GM18951 (cell line): ENCODE data around the gene MTERF4.

ENCODE experiments used
- POLR2A ChIP-seq: IDR thresholded peaks from 4 replicates; pipeline ENCODE4 v1.6.1; 2011; ENCODE audit warnings: mild to moderate bottlenecking; ENCODE audit not compliant: insufficient read length, insufficient read depth; ENCODE audit errors: extremely low read depth
- in situ Hi-C: fragments of 300-500 bp; cut with MboI; formaldehyde crosslinking; loops from one replicate; pipeline ENCODE4 v1.12.0; 2022; ENCODE audit warnings: low sequenced_read_pairs, mixed read lengths, inconsistent platforms; ENCODE audit not compliant: unreplicated experiment

Gene MTERF4

DNA sequence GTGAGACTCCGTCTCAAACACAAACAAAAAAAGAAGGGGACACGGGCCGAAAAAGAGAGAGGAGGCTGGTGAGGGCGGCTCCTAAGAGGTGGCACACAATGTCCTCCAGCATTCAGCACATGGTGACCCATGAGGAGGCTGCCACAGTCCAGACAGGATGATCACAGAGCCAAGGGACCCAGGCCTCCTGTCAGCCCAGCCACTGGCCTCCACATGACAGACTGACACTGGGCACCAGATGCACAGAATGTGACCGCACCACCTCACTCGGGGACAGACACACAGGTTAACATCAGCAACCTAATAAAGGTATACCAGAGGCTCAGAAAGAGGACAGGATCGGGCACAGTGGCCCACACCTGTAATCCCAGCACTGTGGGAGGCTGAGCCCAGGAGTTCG is 26.2 kb upstream of the MTERF4 start:
- in situ Hi-C loops, result no loop called here
- no peak for TF ChIP-seq POLR2A

DNA sequence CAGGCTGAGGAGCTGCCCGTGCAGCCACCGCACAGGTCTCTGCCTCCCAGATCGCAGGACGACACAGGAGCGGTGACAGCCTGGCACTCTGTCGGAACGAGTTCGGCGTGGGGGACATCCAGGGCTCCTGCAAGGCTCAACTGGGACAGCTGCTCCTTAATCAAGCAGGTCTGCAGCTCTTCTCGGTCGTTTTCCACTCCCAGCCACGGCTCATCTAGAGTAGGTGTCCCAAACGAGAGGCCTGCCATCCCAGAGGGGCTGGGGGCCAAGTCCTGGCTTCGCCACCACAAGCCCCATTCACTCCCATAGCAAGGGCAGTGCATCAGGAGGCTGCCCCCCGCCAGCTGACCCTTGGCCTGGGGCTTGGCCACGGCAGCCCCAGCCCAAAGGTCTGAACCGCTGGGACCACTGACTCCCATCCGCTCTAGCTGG is 24.7 kb upstream of the MTERF4 start:
- in situ Hi-C loops, result no loop called here
- TF ChIP-seq POLR2A, result no peak

DNA sequence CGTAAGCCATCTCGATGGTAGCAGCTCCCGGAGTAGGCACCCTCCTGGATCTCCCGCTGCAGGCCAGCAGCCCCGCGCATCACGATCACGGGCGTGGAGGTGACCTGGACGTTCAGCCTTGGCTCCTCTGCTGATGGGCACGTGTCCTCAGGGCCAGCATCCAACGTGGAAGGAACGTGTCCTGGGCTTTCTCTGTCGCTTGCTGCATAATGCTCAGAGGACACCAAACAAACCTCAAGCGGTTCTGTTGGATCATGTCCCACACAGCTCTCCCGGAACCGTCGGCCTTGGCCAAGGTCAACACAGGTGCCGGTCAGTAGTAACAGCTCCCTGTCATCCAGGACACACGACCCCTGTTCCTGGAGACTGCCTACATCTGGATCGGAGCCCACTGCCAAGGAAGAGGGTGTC is 24.1 kb upstream of the MTERF4 start:
- no peak for TF ChIP-seq POLR2A
- in situ Hi-C loops, result no loop called here

DNA sequence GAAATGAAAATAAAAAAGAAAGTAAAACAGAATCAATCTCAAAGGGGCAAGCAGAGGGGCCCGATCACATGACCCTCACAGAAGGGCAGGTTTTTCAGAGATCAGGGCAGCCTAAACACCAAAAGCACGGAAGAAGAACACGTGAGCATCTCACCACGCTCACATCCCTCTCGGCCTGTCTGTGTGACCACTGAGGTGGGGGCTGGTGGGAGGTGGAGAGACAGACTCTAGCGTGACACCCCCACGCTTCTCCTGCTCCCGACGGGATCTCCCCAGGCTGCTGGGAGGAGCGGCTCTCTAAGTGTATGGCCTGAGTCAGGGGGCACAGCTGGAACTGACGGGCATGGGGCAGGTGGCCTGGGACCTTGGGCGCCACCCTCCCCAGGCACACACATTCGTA is 23.5 kb upstream of the MTERF4 start:
- TF ChIP-seq POLR2A, result no peak
- in situ Hi-C loops, result no loop called here

DNA sequence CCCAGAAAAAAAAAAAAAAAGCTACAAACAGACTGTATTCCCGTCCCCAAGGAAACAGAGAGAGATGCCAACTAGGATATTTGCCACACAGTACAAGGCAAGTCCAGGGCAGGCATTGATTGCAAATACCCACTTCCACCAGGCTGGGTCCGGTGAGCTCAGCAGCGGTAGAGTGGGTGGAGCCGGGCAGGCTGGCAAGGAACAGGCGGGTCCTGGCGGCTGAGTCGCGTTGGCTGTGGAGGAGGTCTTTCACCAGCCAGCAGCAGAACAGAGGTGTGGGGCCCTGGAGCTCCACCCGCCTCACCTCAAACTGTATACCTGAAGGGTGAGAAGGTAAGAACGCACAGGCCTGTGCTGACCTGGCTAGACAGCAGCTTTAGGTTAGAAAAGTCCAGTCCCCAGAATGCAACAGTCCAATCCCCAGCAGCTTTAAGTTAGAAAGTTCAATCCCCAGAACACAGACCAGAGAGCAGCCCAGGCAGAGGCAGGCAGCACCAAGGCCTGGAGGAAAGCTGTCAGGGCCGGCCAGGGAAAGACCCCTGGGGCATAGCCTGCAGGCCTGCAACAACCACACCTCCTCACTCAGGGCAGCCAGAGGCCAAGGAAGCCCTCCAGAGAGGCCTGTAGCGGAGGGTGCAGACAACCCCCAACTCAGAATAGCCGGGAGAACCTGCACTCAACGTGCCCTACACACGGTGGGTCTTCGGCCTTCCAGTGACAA is 21.9 kb upstream of the MTERF4 start:
- in situ Hi-C loops, result no loop called here
- TF ChIP-seq POLR2A, result no peak

DNA sequence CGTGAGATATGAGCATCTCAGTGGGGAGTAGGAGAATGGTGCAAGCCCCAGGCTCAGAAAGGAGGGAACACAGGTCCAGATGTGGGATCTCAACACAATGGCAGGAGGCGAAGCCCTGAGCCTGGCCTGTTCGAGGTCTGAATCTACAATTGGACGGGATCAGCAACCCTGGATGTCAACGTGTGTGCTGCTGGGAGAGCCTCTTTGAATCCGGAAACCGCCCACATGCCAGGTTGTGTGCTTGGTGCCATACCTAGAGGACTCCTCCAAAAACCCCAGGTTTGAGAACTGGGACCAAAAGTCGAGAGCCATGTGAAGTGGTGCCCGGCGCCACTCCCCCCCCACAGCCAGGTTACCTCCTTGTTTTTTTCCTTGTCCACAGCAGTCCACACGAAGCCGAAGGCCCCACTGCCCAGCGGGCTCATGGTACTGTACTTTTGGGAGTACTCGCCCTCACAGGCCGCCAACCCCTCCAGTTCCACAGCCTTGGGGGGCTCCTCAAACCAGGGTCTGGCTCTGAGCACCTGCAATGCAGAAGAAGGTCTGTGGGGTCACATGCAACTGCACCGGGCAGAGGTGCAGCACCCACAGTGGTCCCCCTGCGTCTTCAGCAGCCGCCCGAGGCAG is 20.4 kb upstream of the MTERF4 start:
- TF ChIP-seq POLR2A, result no peak
- in situ Hi-C loops, result no loop called here

DNA sequence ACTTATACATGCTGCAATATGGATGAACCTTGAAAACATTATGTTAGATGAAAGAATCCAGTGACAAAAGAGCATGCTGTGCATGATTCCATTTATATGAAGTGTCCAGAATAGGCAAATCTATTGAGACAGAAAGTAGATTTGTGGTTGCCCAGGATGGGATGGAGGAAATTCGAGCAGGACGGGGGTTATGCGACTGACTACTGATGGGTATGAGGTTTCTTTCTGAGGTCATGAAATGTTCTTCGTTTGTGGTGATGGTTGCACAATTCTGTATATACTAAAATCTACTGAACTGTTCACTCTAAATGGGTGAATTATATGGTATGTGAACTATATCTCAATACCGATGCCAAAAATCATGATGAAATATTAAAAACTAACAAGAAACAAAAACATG is 18.9 kb upstream of the MTERF4 start:
- no peak for TF ChIP-seq POLR2A
- in situ Hi-C loops, result no loop called here

- TF ChIP-seq POLR2A, result no peak
- in situ Hi-C loops, result no loop called here
These were observed 18.4 kb upstream of the MTERF4 start for GRCh38 chr2:241120440-241120839.

- TF ChIP-seq POLR2A, result no peak
- in situ Hi-C loops, result no loop called here
These were observed 16.8 kb upstream of the MTERF4 start for GRCh38 chr2:241118737-241119505.

GRCh38 chr2:241116606-241117560 is 14.8 kb upstream of the MTERF4 start:
- TF ChIP-seq POLR2A, result no peak
- in situ Hi-C loops, result no loop called here

DNA sequence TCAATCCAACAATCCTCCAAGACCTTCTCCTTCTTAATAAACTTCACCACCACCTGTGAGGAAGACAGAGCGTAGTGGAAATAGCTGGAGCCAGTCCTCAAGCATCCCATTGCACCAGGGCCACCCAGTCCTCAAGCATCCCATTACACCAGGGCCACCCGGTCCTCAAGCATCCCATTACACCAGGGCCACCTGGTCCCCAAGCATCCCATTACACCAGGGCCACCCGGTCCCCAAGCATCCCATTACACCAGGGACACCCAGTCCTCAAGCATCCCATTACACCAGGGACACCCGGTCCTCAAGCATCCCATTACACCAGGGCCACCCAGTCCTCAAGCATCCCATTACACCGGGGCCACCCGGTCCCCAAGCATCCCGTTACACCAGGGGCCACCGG is 13.3 kb upstream of the MTERF4 start:
- in situ Hi-C loops, result no loop called here
- no peak for TF ChIP-seq POLR2A

DNA sequence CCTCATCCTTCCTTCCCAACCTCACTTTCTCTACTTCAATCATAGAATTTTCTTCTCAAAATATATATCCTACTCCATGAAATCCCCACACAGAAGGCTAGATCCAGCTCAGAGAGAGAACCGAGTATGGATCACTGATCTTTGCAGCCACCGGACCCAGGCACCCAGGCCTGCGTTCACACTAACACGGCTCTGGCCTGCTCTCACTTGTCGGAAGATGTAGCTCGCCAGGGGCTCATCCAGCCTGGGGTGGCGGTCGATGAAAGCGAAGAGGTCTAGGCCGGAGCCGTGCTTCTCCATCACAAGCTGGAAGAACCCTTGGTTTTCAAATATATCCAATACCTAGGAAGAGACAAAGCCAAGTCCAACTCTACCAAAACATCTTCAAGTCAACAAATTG is 12.7 kb upstream of the MTERF4 start:
- in situ Hi-C loops, result no loop called here
- TF ChIP-seq POLR2A, result no peak

DNA sequence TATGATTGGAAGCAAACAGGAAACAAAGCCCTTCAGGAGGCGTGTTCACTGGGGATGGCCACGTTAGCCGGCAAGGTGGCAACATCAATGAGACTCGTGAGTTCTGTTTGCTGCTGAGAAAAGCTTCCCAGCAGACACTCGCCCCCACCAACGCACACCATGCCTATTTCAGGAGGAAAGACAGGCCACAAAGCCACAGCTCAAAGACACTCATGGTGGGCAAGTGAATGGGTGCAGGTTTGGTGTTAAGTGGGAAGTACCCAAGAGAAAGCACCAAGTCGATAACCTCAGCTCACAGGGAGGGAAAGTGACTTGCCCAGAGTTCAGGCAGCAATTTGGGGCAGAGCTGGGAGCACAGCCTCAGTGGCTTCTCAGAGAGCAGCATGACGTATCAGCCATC is 10.5 kb upstream of the MTERF4 start:
- in situ Hi-C loops, result no loop called here
- TF ChIP-seq POLR2A, result no peak
